Colonic mucosa (tissue), 4 donors: ENCODE results near the gene PRAMEF26. TPM values are rescaled to one million over a fixed set of nuclear protein-coding genes. Genes with fewer than 3 reads are reported as not detected.
"Not testable (repeated sequence)": the region's sequence is repeated elsewhere in the genome, so short reads cannot be mapped to it uniquely, and the experiment has no call there.

Experiments used
- DNase-seq: peaks from one replicate; pipeline ENCODE4 v3.0.0-alpha.2; 2020
- H3K27ac ChIP-seq: fragments of 200-600 bp; one replicate; pipeline ENCODE4 v1.8.0; 2021
- H3K27me3 ChIP-seq: fragments of 200-600 bp; one replicate; pipeline ENCODE4 v1.8.0; 2021
- H3K36me3 ChIP-seq: fragments of 200-600 bp; one replicate; pipeline ENCODE4 v1.8.0; 2021
- H3K4me1 ChIP-seq: fragments of 200-600 bp; one replicate; pipeline ENCODE4 v1.8.0; 2021; ENCODE audit warnings: mild to moderate bottlenecking
- H3K4me3 ChIP-seq: fragments of 200-600 bp; one replicate; pipeline ENCODE4 v1.8.0; 2021
- H3K9ac ChIP-seq, 2 donors: one replicate each; pipeline ENCODE4 v1.7.0; 2013; ENCODE audit warnings: control low read depth in 2 of 2, low read depth in 2 of 2, low read length in 2 of 2
- H3K9me3 ChIP-seq: fragments of 200-600 bp; one replicate; pipeline ENCODE4 v1.8.0; 2021
- intact Hi-C: fragments of 100-400 bp; cut with DNase I; formaldehyde crosslinking; loops from one replicate; pipeline ENCODE4 v1.14.1; 2022
- total RNA-seq, 2 donors: library from RNA; stranded (reverse); fragmentation: NEBNext Ultra II Directional in 1 of 2; extraction: Animal tissue kit (Norgen Biotek cat#: 25700) in 1 of 2; gene quantifications; one replicate each; pipeline ENCODE4 v1.2.1, GENCODE V29; 2021
- donor health status: healthy.
- donor health status: DM: no; HTN: no; CAD: no.
- donor health status: DM: no; HTN: no; CAD: no.

Gene PRAMEF26
- not detected for total RNA-seq

DNA sequence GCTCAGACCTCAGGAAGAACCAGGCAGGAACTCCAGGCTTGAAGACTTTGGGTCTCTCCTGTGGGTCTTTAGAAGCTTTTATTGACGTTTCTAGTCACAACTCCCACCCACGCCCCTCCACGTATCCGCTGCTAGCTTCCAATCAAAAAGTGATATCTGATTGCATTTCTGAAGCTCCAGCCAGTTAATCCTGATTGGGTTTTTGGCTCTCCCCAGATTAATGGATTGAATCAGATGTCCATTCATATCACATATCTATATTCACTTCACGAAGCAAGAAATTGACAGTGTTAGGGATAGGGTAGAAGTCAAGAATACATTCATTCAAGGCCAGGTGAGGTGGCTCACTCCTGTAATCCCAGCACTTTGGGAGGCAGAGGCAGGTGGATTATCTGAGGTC, at the start of gene PRAMEF26:
PRAMEF26 (minus strand) TSS at position 101 of the 400 bp plus-strand sequence. CDS start 2,914 bp downstream, outside the sequence.
- H3K9ac ChIP-seq, H3K27ac ChIP-seq, DNase-seq, H3K27me3 ChIP-seq, intact Hi-C loops, H3K4me3 ChIP-seq, H3K36me3 ChIP-seq, H3K9me3 ChIP-seq, H3K4me1 ChIP-seq: not testable (repeated sequence)

DNA sequence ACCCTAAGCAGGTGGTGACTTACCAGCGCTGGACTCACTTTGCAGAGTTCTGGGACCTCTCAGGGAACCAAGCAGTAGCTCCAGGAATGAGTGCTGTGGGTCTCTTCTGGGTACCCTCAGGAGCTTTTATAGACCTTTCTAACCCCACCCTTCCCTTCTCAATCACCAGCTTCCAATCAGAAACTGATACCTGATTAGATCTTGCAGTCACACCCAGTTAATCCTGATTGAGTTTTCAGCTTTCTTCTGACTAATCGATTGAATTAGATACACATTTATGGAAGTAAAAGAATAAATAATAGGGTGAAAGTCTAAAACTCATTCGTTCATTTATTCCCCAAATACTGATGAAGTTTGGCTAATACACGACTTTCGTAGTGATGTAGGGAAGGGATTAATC, 45.5 kb upstream of the PRAMEF26 start, which contains the start of gene PRAMEF13:
PRAMEF13 (minus strand) TSS at position 101 of the 400 bp plus-strand sequence. CDS start 1,820 bp downstream, outside the sequence.
- H3K27ac ChIP-seq, H3K36me3 ChIP-seq, H3K9ac ChIP-seq, DNase-seq, intact Hi-C loops, H3K27me3 ChIP-seq, H3K4me1 ChIP-seq, H3K4me3 ChIP-seq, H3K9me3 ChIP-seq: not testable (repeated sequence)

DNA sequence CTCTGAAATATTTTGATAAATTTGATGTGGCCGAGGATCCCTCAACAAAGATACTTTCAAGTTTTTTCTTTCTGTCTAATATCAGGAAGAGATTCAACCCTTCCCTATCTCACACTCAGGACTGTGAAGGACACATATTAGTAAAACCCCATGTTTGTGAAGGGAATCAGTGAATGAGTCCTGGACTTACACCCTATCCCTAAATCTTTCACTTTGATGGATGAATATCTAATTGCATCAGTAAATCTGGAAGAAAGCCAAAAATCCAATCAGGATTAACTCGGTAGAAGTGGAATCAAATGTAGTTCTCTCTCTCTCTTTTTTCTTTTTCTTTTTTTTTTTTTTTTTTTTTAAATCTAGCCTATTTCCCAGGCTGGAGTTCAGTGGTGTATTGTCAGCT, 15.7 kb upstream of the PRAMEF26 start, which contains the start of gene PRAMEF9:
PRAMEF9 (plus strand) TSS at position 301 of the 400 bp plus-strand sequence. CDS start 3,433 bp downstream, outside the sequence.
- H3K36me3 ChIP-seq, H3K9ac ChIP-seq, intact Hi-C loops, H3K27me3 ChIP-seq, H3K4me1 ChIP-seq, H3K4me3 ChIP-seq, H3K27ac ChIP-seq, H3K9me3 ChIP-seq, DNase-seq: not testable (repeated sequence)

DNA sequence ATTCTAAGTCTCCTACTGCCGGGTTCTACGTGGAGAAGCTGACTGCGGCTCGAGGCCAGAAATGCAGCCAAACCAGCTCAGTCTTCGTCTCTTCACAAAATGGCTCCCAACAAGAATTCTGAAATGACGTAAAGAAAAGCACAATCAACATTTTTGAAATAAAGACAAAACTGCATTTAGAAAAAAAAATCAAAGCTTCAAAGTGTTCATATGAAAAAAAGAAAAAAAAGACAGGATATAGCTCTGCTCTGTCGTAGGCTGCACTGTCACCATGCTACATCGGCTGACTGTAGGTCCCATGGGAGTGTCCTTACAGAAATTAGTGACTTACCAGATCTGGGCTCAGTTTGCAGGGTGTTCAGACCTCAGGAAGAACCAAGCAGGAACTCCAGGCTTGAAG, 9.7 kb upstream of the PRAMEF26 start, which contains the start of gene HNRNPCL4:
HNRNPCL4 (minus strand) TSS at position 101 of the 400 bp plus-strand sequence. CDS start 164 bp downstream, outside the sequence.
- H3K4me3 ChIP-seq, DNase-seq, H3K9ac ChIP-seq, H3K4me1 ChIP-seq, H3K36me3 ChIP-seq, intact Hi-C loops, H3K9me3 ChIP-seq, H3K27ac ChIP-seq, H3K27me3 ChIP-seq: not testable (repeated sequence)

DNA sequence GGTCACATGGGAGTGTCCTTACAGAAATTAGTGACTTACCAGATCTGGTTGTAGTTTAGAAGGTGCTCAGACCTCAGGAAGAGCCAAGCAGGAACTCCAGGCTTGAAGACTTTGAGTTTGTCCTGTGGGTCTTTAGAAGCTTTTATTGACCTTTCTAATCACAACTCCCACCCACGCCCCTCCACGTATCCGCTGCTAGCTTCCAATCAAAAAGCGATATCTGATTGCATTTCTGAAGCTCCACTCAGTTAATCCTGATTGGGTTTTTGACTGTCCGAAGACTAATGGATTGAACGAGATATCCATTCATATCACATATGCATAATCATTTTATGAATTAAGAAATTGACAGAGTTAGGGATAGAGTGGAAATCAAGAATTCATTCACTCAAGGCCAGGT, 39.1 kb downstream of the PRAMEF26 start, which contains the start of gene HNRNPCL2:
HNRNPCL2 (minus strand) TSS at position 101 of the 400 bp plus-strand sequence. CDS start 454 bp downstream, outside the sequence.
- H3K4me1 ChIP-seq, intact Hi-C loops, H3K9ac ChIP-seq: not testable (repeated sequence)

More for the DNA sequence above, 39.1 kb downstream of the PRAMEF26 start, which contains the start of gene HNRNPCL2:
- H3K4me3 ChIP-seq, H3K9me3 ChIP-seq, H3K27ac ChIP-seq, H3K36me3 ChIP-seq, H3K27me3 ChIP-seq, DNase-seq: not testable (repeated sequence)

Other genes starting within 250 kb of the PRAMEF26 start
- gene PRAMEF7, start 239.4 kb downstream of the PRAMEF26 start, total RNA-seq = not detected
- gene PRAMEF6, start 208.4 kb downstream of the PRAMEF26 start, total RNA-seq = not detected
- not detected for gene PRAMEF27, start 99.4 kb downstream of the PRAMEF26 start, total RNA-seq
- gene HNRNPCL3, start 95.2 kb downstream of the PRAMEF26 start, total RNA-seq = not detected
- not detected for gene PRAMEF25, start 85.2 kb downstream of the PRAMEF26 start, total RNA-seq
- gene HNRNPCL2, start 39.2 kb downstream of the PRAMEF26 start, total RNA-seq = not detected
- not detected for gene HNRNPCL4, start 9.6 kb upstream of the PRAMEF26 start, total RNA-seq
- gene PRAMEF9, start 15.8 kb upstream of the PRAMEF26 start, total RNA-seq = not detected
- not detected for gene PRAMEF13, start 45.4 kb upstream of the PRAMEF26 start, total RNA-seq
- gene PRAMEF18, start 70.1 kb upstream of the PRAMEF26 start, total RNA-seq = not detected
- gene PRAMEF5, start 98.2 kb upstream of the PRAMEF26 start, total RNA-seq = not detected
- gene PRAMEF8, start 129.1 kb upstream of the PRAMEF26 start, total RNA-seq = not detected
- not detected for gene PRAMEF33, start 147.5 kb upstream of the PRAMEF26 start, total RNA-seq
- gene PRAMEF15, start 159.6 kb upstream of the PRAMEF26 start, total RNA-seq = not detected
- gene PRAMEF14, start 191.1 kb upstream of the PRAMEF26 start, total RNA-seq = not detected
- gene PRAMEF19, start 215.9 kb upstream of the PRAMEF26 start, total RNA-seq = not detected
- gene PRAMEF17, start 233.6 kb upstream of the PRAMEF26 start, total RNA-seq = not detected